GM19467 (cell line): ENCODE measurements around the gene TINCR.

ENCODE experiments used
- ATAC-seq: cut with Tn5 transposase; IDR thresholded peaks from one replicate; pipeline ENCODE4 v1.9.1; 2021; ENCODE audit warnings: mild to moderate bottlenecking, moderate library complexity; ENCODE audit not compliant: unreplicated experiment

The TINCR gene

DNA sequence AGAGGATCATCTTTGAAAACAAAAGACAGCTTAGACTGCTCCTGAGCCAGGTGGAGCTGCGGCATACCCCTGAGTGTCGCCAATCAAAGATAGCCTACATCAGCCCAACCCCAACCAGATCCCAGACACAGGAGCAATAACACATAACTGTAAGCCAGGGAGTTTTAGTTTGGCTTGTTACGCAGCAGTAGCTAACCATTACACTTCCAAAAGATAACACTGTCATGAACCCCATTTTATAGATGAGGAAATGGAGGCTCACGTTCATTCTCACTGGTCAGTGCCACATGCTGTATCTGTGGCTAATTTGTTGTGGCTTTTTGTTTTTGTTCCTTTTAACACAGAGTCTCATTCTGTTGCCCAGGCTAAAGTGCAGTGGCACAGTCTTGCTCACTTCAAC is 47.3 kb downstream of the TINCR start:
- ATAC-seq: no peak

DNA sequence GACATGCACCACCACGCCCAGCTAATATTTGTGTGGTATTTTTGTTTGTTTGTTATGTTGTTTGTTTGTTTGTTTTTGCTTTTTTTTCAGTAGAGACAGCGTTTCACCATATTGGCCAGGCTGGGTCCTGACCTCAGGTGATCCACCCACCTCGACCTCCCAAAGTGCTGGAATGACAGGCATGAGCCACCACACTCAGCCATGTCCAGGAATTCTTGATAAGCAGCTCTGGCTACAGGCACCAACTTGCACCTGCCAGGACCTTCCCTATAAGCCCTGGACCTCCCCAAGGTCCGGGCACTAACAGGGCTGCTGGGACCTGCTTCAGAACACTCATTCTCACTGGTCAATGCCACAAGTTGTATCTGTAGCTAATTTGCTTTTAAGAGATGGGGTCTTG is 48.7 kb downstream of the TINCR start:
- no peak for ATAC-seq

DNA sequence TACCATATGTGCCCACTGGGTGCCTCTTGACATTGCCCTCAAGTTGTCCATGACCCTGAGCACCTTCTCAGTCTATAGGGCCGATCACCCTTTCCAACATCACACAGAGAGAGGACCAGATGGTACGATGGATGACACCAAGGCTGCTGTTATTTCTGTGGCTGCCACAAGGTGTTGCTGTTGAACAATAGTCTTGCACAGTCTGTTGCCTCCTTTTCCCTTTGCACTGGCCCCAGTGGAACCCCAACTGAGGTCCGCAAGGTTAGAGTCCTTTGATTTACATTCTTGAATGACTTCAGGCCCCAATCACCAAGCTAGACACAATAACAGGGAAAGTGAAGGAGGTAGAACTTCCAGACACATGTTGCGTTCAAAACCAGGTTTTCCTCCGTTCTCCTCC is 52.0 kb downstream of the TINCR start:
- ATAC-seq: no peak

DNA sequence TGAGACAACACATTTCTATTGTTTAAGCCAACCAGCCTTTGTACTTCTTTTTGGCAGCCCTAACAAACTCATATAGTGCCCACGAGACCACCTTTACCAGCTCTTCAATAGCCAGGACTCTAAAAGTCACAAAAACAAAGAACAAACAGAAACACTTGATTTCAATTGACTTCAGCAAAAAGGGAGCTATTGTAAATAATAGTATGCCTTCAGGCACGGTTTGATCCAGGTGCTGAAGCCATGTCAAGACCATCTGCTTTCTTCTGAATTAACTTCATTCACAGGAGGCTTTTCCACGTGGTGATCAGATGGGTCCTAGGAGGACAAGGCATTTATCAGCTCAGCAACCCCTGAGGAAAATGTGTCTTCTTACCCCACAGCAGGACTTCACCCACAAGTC is 53.8 kb downstream of the TINCR start:
- ATAC-seq: no peak

DNA sequence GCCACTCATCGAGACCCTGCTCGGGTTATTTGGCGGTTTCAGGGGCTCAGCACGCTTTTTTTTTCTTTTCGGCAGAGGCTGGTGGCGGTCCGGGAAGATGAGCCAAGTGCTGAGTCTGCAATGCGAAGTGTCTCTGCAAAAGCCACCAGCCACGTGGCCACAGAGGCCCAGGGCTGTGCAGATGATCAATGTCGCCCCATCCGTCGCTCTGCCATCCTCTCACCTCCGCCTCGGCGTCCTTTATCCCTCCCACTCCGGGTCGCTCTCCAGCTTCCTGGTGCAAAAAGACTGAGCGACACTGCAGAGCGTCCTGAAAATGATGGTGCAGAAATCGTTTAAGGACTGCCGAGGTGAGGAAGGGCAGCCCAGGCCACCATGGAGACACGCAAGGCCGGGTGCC is 55.0 kb downstream of the TINCR start:
- no peak for ATAC-seq
